Panc1 (cell line): Measurements from ENCODE around the gene ACOX3. TPM values are rescaled to one million over a fixed set of nuclear protein-coding genes. Genes with fewer than 3 reads are reported as not detected.

Source experiments
- ATAC-seq: fragments of 200-7000 bp; cut with Tn5 transposase; 2 replicates; pipeline ENCODE4 v1.9.1; 2020; ENCODE audit warnings: mild to moderate bottlenecking, moderate library complexity
- BruUV-seq: library from RNA; stranded (reverse); fragments of 400-500 nt; replicated peaks from 2 replicates; lab custom pipeline; 2021; lab: Mats Ljungman, UMichigan
- CTCF ChIA-PET: fragments of 300-600 bp; sonication (Branson Sonifier 250); formaldehyde crosslinking; loops from one replicate; lab custom pipeline; 2022; ENCODE audit warnings: antibody characterized with exemption; lab: Charles Lee
- POLR2A ChIA-PET: fragments of 300-600 bp; sonication (Branson Sonifier 250); formaldehyde crosslinking; loops from one replicate; lab custom pipeline; 2022; ENCODE audit warnings: antibody characterized with exemption; lab: Charles Lee
- DNase-seq: peaks from one replicate; pipeline ENCODE4 v3.0.0-alpha.2; 2010; ENCODE audit warnings: low read depth, low spot score
- H3K27ac ChIP-seq: 2 replicates; pipeline ENCODE4 v1.5.1; 2011; ENCODE audit warnings: mild to moderate bottlenecking, low read length, inconsistent platforms
- H3K27me3 ChIP-seq: fragments of 200-500 bp; sonication (Bioruptor generic); 2 replicates; pipeline ENCODE4 v1.6.0; 2014; ENCODE audit warnings: low read length, inconsistent platforms; ENCODE audit not compliant: control insufficient read depth, insufficient read depth
- H3K36me3 ChIP-seq: fragments of 200-500 bp; sonication (Bioruptor generic); 2 replicates; pipeline ENCODE4 v1.5.1; 2014; ENCODE audit warnings: inconsistent platforms, mild to moderate bottlenecking, low read length, moderate library complexity; ENCODE audit not compliant: control insufficient read depth, insufficient read depth
- H3K4me1 ChIP-seq: 2 replicates; pipeline ENCODE4 v1.5.1; 2011; ENCODE audit warnings: inconsistent platforms, mild to moderate bottlenecking, low read length, moderate library complexity; ENCODE audit not compliant: control insufficient read depth, insufficient read depth
- H3K4me3 ChIP-seq, 2 experiments: 2 replicates each; pipeline ENCODE4 v1.5.1; 2011 to 2012; ENCODE audit warnings: low read depth in 2 of 2, low read length in 2 of 2, mild to moderate bottlenecking in 2 of 2, inconsistent platforms in 1 of 2, moderate library complexity in 1 of 2
- H3K9me3 ChIP-seq: fragments of 200-500 bp; sonication (Bioruptor generic); 2 replicates; pipeline ENCODE4 v1.5.1; 2014; ENCODE audit warnings: low read depth, mild to moderate bottlenecking, inconsistent platforms, low read length, moderate library complexity; ENCODE audit not compliant: control insufficient read depth, insufficient read depth
- CTCF ChIP-seq: fragments of 450-650 bp; IDR thresholded peaks from 2 replicates; pipeline ENCODE4 v1.5.1; 2017; ENCODE audit warnings: mild to moderate bottlenecking
- POLR2AphosphoS5 ChIP-seq: IDR thresholded peaks from 2 replicates; pipeline ENCODE4 v1.6.1; 2012; ENCODE audit warnings: mild to moderate bottlenecking, low read depth, low read length, moderate library complexity
- REST ChIP-seq, 2 experiments: IDR thresholded peaks; 2 replicates each; pipeline ENCODE4 v1.6.1; 2011 to 2012; ENCODE audit warnings: low read depth in 2 of 2, control low read depth in 1 of 2, low read length in 1 of 2, mild to moderate bottlenecking in 1 of 2, moderate library complexity in 1 of 2; ENCODE audit not compliant: insufficient read depth in 1 of 2
- SIN3A ChIP-seq: IDR thresholded peaks from 2 replicates; pipeline ENCODE4 v1.6.1; 2012; ENCODE audit warnings: low read depth, mild to moderate bottlenecking, low read length, moderate library complexity, borderline replicate concordance; ENCODE audit not compliant: insufficient read depth
- TCF7L2 ChIP-seq: IDR thresholded peaks from 2 replicates; pipeline ENCODE4 v1.6.1; 2011; ENCODE audit warnings: mild to moderate bottlenecking, low read depth, low read length, inconsistent platforms
- in situ Hi-C: cut with HindIII; loops from 2 replicates; pipeline ENCODE4 v1.10.0; 2016; ENCODE audit warnings: low sequenced_read_pairs, low pct_unique_long_range_greater_than_20kb
- intact Hi-C: fragments of 100-400 bp; cut with micrococcal nuclease; formaldehyde crosslinking; loops from one replicate; pipeline ENCODE4 v1.10.0; 2022; ENCODE audit not compliant: unreplicated experiment
- total RNA-seq: library from RNA; stranded (reverse); gene quantifications from one replicate; pipeline ENCODE4 v1.2.1, GENCODE V29; 2021; ENCODE audit not compliant: unreplicated experiment

ACOX3 gene
- total RNA-seq, 1 experiment from 2014 or later, result 15.4 TPM

GRCh38 chr4:8465615-8466611 is 25.4 kb upstream of the ACOX3 start:
- Histone ChIP-seq H3K27me3 (no peaks in the 10 kb centered on the region), H3K9me3 (no peaks in the 10 kb centered on the region), H3K4me3 (no peak overlapping the region), H3K27ac (no peak overlapping the region), H3K36me3 (no peaks in the 10 kb centered on the region), H3K4me1 (no peaks in the 10 kb centered on the region)
- in situ Hi-C loops, result no loop called here
- ChIA-PET POLR2A (no interaction called here), CTCF (no interaction called here)
- ATAC-seq (no peak), DNase-seq (no peak)
- no TSS peak for BruUV-seq
- intact Hi-C loops, result no loop called here
- TF ChIP-seq POLR2AphosphoS5 (no peak), TCF7L2 (no peak), SIN3A (no peak), CTCF (no peak)

GRCh38 chr4:8464381-8464780 is 23.9 kb upstream of the ACOX3 start:
- H3K4me1 ChIP-seq, result no peaks in the 10 kb centered on the region
- H3K36me3 ChIP-seq, result no peaks in the 10 kb centered on the region
- H3K27ac ChIP-seq, result no peak overlapping the region
- ATAC-seq (no peak), DNase-seq (no peak)
- no peak overlapping the region for H3K4me3 ChIP-seq
- in situ Hi-C loops, result no loop called here
- intact Hi-C loops, result no loop called here
- BruUV-seq, result no TSS peak
- ChIA-PET POLR2A (no interaction called here), CTCF (no interaction called here)
- H3K9me3 ChIP-seq, result no peaks in the 10 kb centered on the region
- TF ChIP-seq POLR2AphosphoS5 (no peak), REST (IDR thresholded peaks at IDR 0.05; ENCODE audit: insufficient read depth in 1 of 2, low read depth in 2 of 2, low read length in 1 of 2) (no peak), TCF7L2 (no peak), SIN3A (no peak), CTCF (no peak)
- H3K27me3 ChIP-seq, result no peaks in the 10 kb centered on the region
